NB4 (cell line): Measurements from ENCODE around the gene ADGRA1.

Source experiments
- DNase-seq: peaks from one replicate; pipeline ENCODE4 v3.0.0; 2010; ENCODE audit warnings: low read depth
- H3K4me3 ChIP-seq: one replicate; pipeline ENCODE4 v1.5.1; 2011; ENCODE audit warnings: mild to moderate bottlenecking, low read depth, low read length, moderate library complexity
- CTCF ChIP-seq: IDR thresholded peaks from one replicate; pipeline ENCODE4 v1.5.1; 2012; ENCODE audit warnings: low read depth, low read length
- MAX ChIP-seq: IDR thresholded peaks from 2 replicates; pipeline ENCODE4 v1.6.1; 2011; ENCODE audit warnings: low read depth, low read length
- MYC ChIP-seq: IDR thresholded peaks from 2 replicates; pipeline ENCODE4 v1.6.1; 2011; ENCODE audit warnings: low read depth, low read length
- POLR2A ChIP-seq: IDR thresholded peaks from 2 replicates; pipeline ENCODE4 v1.6.1; 2011; ENCODE audit warnings: mild to moderate bottlenecking; ENCODE audit not compliant: insufficient read length; ENCODE audit errors: extremely low read depth

The ADGRA1 gene

DNA sequence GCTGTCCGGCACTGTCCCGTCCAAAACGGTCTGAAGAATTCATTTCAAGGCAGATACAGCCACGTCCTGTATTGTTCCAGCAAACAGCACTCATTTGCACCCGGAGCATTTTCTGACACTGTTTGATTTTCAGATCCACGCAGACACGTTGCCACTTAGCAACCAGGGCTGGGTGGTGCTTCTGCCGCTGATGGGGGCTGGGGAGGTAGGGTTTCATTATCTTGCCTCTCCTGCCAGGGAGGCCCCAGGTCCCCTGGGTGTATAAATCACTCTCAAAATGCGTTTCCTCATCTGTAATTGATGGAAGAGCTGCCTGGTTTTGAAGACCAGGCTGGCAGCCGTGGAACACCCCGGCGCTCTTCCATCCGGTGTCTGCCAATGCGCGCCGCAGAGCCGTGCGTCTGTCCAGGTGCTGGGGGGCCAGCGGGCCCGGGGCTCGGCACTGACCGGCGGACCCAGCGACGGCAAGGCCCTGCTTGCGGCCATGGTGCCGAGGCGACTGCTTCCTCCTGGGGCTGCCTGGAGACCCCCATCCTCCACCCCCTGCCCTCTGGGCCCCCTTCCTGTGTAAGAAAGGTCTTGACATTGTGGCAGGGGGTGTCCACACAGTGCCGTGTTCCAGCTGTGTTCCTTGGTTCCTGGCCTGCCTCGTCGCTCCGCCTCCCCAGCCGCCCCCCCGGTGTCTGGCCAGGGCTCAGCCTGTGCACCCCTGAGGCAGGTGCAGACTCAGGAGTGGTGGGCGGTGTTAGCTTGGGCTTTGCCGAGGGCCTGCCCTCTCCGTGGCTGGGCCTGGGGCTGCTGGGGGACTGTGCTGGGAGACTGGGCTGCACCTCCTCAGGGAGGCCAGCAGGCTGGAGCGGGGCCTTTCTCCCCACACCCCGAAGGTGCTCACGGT lies 16.6 kb downstream of the ADGRA1 start:
- no peak for DNase-seq
- H3K4me3 ChIP-seq = no peak overlapping the region
- TF ChIP-seq MAX (no peak), CTCF (no peak), POLR2A (no peak), MYC (no peak)

DNA sequence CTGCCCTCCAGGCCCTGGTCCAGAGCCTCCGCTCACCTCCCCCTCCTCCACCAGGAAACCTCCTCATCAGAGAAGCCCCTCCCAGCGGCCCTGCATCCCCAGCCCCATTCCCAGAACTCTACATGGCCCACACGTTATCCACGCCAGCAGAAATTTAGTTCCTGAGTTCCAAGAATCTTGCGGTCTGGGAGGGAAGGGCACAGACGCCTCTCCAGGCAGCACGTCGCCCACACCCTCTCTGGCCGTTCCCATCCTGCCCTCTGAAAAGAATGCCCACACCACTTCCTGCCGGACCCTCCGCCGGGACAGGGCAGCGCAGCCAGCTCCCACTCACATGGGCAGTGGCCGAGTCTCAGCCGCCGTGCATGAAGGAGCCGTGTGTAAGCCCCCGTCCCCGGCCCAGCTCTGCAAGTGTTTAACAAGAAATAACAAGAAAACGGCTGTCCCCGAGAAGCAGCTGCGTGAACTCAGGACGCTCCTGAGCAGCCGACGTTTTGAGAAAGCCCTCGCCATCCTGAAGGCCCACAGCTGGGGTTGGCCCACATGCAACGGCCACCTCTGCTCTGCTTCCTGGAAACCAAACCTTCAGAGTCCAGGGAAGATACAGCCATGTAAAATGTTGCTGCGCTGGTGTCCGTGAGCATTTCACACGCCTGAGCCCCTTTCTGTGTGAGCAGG lies 17.4 kb downstream of the ADGRA1 start:
- no peak for DNase-seq
- no peak for TF ChIP-seq CTCF
- TF ChIP-seq MAX = no peak
- no peak for TF ChIP-seq POLR2A
- no peak for TF ChIP-seq MYC

GRCh38 chr10:133105686-133106390 lies 18.1 kb downstream of the ADGRA1 start:
- DNase-seq = no peak
- no peak for TF ChIP-seq POLR2A
- no peak for TF ChIP-seq MAX
- TF ChIP-seq MYC = no peak
- TF ChIP-seq CTCF = no peak

More for the DNA sequence above, 17.4 kb downstream of the ADGRA1 start:
- no peak overlapping the region for H3K4me3 ChIP-seq

DNA sequence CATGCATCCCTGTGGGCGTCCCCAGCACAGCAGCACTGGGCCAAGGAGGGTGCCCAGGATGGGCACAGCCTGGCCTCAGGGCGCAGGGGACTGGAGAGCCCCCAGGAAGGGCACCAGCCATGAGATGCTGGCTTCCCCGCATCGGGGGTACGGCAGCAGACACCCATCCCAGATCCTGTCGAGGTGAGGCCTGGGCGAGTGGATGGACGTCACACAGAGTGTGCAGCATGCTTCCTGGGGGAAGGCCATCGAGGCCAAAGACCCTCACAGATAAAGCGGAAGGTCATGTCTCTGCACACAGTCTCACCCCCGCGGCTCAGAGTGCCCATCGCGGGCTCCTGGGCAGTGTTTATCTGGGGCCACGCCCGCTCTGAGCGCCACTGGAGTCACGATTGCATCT lies 18.8 kb downstream of the ADGRA1 start:
- no peak for TF ChIP-seq POLR2A
- no peak for TF ChIP-seq MYC
- TF ChIP-seq MAX = no peak
- no peak for TF ChIP-seq CTCF
- DNase-seq = no peak
- H3K4me3 ChIP-seq = no peak overlapping the region

More at GRCh38 chr10:133105686-133106390, 18.1 kb downstream of the ADGRA1 start:
- H3K4me3 ChIP-seq = no peak overlapping the region

- no peak for DNase-seq
- no peak for TF ChIP-seq MAX
- no peak for TF ChIP-seq CTCF
- no peak for TF ChIP-seq POLR2A
- TF ChIP-seq MYC = no peak
- no peak overlapping the region for H3K4me3 ChIP-seq
Observed at GRCh38 chr10:133107442-133107841, 19.7 kb downstream of the ADGRA1 start.
